Ishikawa (cell line): ENCODE data around the gene FARS2.

ENCODE experiments used
- CEBPB ChIP-seq: IDR thresholded peaks from 2 replicates; pipeline ENCODE4 v1.6.1; 2012
- CREB1 ChIP-seq: IDR thresholded peaks from 2 replicates; pipeline ENCODE4 v1.6.1; 2012; ENCODE audit warnings: low read depth
- EGR1 ChIP-seq: IDR thresholded peaks from 2 replicates; pipeline ENCODE4 v1.6.1; 2012
- EP300 ChIP-seq: IDR thresholded peaks from 2 replicates; pipeline ENCODE4 v1.6.1; 2012; ENCODE audit warnings: borderline replicate concordance
- FOXM1 ChIP-seq: IDR thresholded peaks from 2 replicates; pipeline ENCODE4 v1.6.1; 2012; ENCODE audit warnings: low read depth, borderline replicate concordance
- NFIC ChIP-seq: IDR thresholded peaks from 2 replicates; pipeline ENCODE4 v1.6.1; 2012
- RAD21 ChIP-seq: IDR thresholded peaks from 2 replicates; pipeline ENCODE4 v1.6.1; 2012; ENCODE audit warnings: low read depth
- TAF1 ChIP-seq: IDR thresholded peaks from 2 replicates; pipeline ENCODE4 v1.6.1; 2012; ENCODE audit warnings: low read depth, mild to moderate bottlenecking
- TCF12 ChIP-seq: IDR thresholded peaks from 2 replicates; pipeline ENCODE4 v1.6.1; 2012; ENCODE audit warnings: low read depth
- TEAD4 ChIP-seq: IDR thresholded peaks from 2 replicates; pipeline ENCODE4 v1.6.1; 2012
- YY1 ChIP-seq: IDR thresholded peaks from 2 replicates; pipeline ENCODE4 v1.6.1; 2012; ENCODE audit warnings: low read depth
- ZBTB7A ChIP-seq: IDR thresholded peaks from 2 replicates; pipeline ENCODE4 v1.6.1; 2012; ENCODE audit warnings: low read depth
- TF ChIP-seq, protein P1 (sequence below): IDR thresholded peaks from 2 replicates; pipeline ENCODE4 v1.6.1; 2012
- TF ChIP-seq, protein P2 (sequence below): IDR thresholded peaks from 2 replicates; pipeline ENCODE4 v1.6.1; 2012; ENCODE audit warnings: low read depth, mild to moderate bottlenecking
- TF ChIP-seq, protein P3 (sequence below): IDR thresholded peaks from 2 replicates; pipeline ENCODE4 v1.6.1; 2012

FARS2 gene

DNA sequence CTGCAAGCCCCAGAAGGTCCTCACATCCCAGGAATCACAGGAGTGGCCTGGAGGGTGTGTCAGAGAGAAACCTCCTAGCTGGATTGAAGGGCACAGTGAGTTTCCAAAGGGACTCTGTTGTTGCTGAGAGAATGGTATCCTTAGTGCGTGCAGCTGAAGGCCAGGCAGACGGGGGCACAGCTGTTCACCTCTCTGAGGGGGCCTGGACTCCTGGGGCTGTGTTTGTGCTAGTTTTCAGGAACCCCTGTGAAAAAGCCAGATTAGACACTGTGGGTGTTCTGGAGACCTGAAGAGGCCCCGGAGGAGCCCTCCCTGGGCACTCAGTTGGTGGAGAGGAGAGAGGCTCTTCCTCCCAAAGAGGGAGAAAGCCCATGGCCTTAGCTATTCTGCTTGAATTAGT, 223.4 kb downstream of the FARS2 start:
- TF ChIP-seq TAF1, result no peak
- TF ChIP-seq TCF12, result no peak
- no peak for TF ChIP-seq FOXM1
- TF ChIP-seq, protein P1, sequence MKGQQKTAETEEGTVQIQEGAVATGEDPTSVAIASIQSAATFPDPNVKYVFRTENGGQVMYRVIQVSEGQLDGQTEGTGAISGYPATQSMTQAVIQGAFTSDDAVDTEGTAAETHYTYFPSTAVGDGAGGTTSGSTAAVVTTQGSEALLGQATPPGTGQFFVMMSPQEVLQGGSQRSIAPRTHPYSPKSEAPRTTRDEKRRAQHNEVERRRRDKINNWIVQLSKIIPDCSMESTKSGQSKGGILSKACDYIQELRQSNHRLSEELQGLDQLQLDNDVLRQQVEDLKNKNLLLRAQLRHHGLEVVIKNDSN, result no peak
- TF ChIP-seq RAD21, result no peak
- no peak for TF ChIP-seq TEAD4

DNA sequence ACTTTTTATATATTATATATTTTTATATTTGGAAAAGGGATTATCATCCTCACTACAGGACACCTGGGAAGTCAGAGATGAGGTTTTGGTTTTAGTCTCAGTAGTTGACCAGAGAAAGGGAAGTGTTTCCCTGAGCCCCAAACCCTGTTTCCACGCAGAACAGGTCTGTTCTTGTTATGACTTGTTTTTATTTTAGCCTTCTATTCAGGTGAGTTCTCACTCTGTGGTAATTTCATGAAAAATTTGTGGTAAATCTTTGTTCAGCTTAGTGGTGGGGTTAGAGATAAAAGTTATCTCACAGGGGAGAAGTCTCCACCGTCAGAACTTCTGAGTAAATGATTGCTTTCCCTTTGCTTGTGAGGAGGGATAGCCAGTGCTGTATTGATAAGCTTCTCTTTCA, 224.9 kb downstream of the FARS2 start:
- no peak for TF ChIP-seq ZBTB7A
- TF ChIP-seq EP300, result no peak
- no peak for TF ChIP-seq TEAD4
- no peak for TF ChIP-seq TCF12
- no peak for TF ChIP-seq FOXM1
- TF ChIP-seq NFIC, result no peak
- no peak for TF ChIP-seq CEBPB
- TF ChIP-seq YY1, result no peak
- no peak for TF ChIP-seq RAD21
- no peak for TF ChIP-seq CREB1

DNA sequence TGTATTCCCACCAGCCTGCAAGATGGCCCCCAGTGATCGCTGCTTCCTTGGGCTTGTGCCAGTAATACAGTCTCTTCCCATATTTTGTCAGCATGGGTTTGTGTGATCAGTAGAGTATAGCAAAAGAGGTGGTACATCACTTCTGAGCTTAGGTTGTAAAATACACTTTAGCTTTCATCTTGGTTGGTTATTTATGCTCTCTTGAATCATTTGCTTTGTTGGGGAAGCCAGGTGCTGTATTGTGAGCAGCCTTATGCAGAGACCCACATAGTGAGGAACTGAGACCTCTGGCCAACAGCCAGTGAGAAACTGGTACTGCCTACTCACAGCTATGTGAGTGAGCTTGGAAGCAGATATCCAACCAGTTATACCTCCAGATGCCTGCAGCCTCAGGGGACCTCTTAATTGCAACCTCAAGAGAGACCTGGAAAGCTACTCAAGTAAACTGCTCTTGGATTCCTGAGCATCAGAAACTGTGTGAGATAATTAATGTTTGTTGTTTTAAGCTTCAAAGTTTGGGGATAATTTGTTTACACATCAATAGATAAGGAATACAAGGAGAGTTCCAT, 229.3 kb downstream of the FARS2 start:
- no peak for TF ChIP-seq RAD21
- no peak for TF ChIP-seq TEAD4

DNA sequence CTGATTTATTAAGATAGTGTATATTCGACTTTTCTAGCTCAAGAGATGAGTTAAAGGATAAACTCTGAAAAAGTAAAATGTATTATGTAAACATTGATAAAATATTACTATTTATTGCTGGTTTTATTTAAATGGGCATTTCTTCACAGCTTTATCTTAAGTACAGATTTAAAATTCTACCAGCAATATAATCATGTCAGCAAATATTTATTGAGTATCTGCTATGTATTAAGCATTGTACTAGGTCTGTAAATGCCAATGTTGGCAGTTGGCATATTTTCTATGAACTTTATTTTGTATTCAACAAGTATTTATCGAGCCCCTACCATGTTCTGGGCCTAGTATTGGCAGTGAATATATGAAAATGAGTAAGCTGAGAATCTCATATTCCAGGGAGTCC, 231.0 kb downstream of the FARS2 start:
- TF ChIP-seq TAF1 (no peak), NFIC (no peak), YY1 (no peak)
- TF ChIP-seq, protein P1, result no peak

DNA sequence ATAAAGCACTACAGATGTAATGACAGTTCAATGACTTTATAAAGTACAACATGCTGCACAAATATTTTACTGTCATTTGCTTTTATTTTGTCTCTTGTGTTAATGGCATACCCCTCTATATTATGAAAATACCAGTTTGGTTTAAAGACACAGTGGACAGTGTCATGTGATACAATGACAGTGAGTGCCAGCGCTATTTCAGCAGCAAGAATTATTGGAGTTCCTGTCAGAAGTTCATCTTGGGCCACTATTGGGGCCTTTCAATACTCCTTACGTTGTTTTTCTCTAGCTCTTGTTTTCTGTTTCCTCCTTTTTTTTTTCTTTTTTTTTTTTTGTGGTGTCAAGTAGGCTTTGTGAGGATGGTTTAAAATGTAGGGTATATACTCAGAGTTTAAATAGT, 232.5 kb downstream of the FARS2 start:
- TF ChIP-seq, protein P2, sequence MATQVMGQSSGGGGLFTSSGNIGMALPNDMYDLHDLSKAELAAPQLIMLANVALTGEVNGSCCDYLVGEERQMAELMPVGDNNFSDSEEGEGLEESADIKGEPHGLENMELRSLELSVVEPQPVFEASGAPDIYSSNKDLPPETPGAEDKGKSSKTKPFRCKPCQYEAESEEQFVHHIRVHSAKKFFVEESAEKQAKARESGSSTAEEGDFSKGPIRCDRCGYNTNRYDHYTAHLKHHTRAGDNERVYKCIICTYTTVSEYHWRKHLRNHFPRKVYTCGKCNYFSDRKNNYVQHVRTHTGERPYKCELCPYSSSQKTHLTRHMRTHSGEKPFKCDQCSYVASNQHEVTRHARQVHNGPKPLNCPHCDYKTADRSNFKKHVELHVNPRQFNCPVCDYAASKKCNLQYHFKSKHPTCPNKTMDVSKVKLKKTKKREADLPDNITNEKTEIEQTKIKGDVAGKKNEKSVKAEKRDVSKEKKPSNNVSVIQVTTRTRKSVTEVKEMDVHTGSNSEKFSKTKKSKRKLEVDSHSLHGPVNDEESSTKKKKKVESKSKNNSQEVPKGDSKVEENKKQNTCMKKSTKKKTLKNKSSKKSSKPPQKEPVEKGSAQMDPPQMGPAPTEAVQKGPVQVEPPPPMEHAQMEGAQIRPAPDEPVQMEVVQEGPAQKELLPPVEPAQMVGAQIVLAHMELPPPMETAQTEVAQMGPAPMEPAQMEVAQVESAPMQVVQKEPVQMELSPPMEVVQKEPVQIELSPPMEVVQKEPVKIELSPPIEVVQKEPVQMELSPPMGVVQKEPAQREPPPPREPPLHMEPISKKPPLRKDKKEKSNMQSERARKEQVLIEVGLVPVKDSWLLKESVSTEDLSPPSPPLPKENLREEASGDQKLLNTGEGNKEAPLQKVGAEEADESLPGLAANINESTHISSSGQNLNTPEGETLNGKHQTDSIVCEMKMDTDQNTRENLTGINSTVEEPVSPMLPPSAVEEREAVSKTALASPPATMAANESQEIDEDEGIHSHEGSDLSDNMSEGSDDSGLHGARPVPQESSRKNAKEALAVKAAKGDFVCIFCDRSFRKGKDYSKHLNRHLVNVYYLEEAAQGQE, result no peak
- TF ChIP-seq CEBPB, result no peak
- no peak for TF ChIP-seq TEAD4
- no peak for TF ChIP-seq RAD21

DNA sequence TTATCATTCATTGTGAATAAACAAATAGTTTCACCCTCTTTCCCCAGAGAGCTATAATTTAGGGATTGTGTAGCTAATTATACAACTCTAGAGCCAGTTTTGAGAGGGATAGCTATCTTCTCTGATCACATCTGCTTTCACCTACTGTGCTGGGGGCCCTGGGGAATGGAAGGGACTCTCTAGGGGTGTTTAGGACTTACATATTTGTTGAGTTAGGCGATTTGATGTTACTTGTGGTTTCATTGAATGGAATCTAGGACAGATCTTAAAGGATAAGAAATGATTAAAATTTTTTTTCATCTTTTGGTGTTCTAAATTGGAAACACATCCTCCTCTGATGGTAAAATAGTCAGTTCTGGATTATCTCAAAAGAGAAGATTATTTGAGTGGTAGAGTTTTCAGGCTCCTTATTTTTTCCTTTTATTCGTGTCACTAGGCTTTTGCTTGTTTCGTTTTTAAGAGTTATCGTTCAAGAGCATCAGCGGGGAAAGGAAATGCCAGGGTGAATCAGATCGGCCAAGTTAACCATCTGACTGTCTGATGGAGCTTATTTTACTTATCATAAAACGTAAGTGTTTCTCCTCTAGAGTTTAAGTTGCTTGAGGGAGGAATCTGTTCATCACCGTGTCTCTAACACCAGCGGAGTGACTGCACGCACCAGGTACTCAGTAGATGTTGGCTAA, 236.7 kb downstream of the FARS2 start:
- no peak for TF ChIP-seq EP300
- no peak for TF ChIP-seq TCF12
- TF ChIP-seq TAF1, result no peak
- TF ChIP-seq EGR1, result no peak

DNA sequence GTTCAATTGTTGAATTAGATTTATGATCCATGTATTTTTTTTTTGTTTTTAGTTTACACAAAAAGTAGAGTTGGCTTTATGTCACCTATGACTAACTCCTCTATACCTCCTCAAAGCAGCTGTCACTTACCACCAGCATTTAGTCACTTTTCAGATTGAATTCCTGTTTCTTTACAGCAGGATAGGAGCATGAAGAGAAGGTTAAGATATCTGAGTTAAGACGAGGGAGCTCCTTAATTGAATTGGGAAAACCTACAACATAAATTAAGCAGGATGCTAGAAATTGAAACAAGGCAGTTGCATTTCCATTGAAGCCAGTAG, 237.2 kb downstream of the FARS2 start:
- TF ChIP-seq TEAD4, result no peak
- no peak for TF ChIP-seq EGR1
- TF ChIP-seq YY1, result no peak
- TF ChIP-seq ZBTB7A, result no peak
- no peak for TF ChIP-seq CREB1
- TF ChIP-seq, protein P3, sequence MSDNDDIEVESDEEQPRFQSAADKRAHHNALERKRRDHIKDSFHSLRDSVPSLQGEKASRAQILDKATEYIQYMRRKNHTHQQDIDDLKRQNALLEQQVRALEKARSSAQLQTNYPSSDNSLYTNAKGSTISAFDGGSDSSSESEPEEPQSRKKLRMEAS, result no peak
- TF ChIP-seq NFIC, result no peak
- TF ChIP-seq, protein P1, result no peak
- TF ChIP-seq TCF12, result no peak
- no peak for TF ChIP-seq FOXM1
- TF ChIP-seq, protein P2, result no peak
- TF ChIP-seq RAD21, result no peak
- no peak for TF ChIP-seq CEBPB
- no peak for TF ChIP-seq TAF1
- TF ChIP-seq EP300, result no peak
